ENCODE data around the gene TARDBP.
A peak's percentile ranks its signal among the peaks of the same experiment; 100 is the strongest.

The TARDBP gene

DNA sequence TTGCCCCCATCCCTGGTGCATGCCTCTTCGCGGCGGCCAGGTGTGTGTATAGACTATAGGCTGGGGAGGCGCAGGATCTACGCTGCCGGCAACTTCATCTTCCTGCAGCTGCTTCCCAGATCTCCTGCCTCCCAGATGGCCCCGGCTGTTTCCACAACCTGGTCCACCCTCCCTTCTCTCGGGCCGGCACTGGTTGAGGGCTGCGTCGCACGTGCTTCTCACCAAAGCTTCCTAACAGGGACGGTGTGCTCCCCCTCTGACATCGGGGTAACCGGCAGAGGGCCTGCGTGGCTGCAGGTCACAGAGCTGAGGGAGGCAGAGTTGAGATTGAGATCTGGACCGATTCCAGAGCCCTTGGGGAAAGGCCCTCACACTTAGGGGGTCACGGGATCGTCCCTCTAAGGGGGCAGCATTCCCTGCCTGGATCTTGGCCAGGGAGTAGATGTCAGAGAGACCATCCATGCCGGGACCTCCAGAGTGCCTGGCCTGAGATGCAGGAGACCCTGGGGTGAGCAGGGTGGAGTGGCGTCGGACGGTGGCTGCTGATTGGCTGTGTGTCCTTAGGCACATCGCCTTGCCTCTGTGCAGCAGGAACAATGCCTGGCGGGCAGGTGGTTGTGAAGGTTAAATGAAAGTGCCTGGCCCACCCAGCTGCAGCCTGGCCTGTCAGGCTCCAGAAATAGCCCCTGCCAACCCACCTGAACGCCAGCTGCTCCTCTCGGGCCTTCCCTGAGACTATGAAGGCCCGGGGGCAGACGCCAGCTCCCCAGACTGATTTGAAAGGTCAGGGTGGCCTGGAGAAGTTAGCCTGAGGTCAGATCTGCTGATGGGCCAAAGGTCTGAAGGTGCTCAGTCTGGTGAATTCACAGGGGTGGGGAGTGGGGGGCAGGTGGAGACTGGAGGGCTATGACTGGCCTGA lies 40.6 kb downstream of the TARDBP start:
- H3K9me3 ChIP-seq (replicated peaks in 1 of 11): no peaks in the 10 kb centered on the region
- no peak overlapping the region for H3K27ac ChIP-seq
- H3K9ac ChIP-seq: no peak overlapping the region
- no peak for TF ChIP-seq Cebpa-rat (IDR thresholded peaks at IDR 0.05)
- peaks cover 0 to 65% (median 48%) of the 10 kb centered on the region in 11 experiments; a peak in 18 of 22 replicates for H4K20me1 ChIP-seq
- H3K36me3 ChIP-seq: peaks cover 15 to 49% (median 39%) of the 10 kb centered on the region in 11 experiments; a peak in 21 of 22 replicates
- H3K4me2 ChIP-seq: peak overlapping the region in 6 of 11 experiments; percentile 1 to 42 (median 21); a peak in 7 of 22 replicates
- peaks cover 0 to 38% (median 26%) of the 10 kb centered on the region in 10 experiments; a peak in 18 of 20 replicates for H3K4me1 ChIP-seq
- H3K4me3 ChIP-seq: no peak overlapping the region
- H3K27me3 ChIP-seq: no peaks in the 10 kb centered on the region

DNA sequence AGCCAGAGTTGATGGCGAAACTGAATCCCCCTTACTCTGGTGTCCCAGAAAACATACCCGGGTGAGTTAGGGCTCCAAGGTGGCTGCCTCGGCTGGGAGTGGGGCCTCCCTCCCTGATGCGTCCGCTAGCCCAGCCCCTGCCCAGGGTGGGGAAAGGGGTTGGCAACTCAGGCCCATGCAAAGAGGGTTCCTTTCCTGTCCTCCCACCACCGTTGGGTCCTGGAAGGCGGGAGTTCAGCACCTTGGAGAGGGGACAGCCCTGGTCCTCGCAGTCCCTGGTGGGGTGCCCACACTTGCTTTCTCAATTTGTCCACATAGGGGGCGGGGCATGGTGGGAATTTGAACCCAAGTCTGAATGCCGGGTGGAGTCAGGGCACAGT lies 41.3 kb downstream of the TARDBP start:
- peaks cover 0 to 72% (median 52%) of the 10 kb centered on the region in 11 experiments; a peak in 18 of 22 replicates for H4K20me1 ChIP-seq
- no peak for TF ChIP-seq Cebpa-rat (IDR thresholded peaks at IDR 0.05)
- no peak overlapping the region for H3K27ac ChIP-seq
- H3K4me3 ChIP-seq: no peak overlapping the region
- peaks cover 15 to 55% (median 46%) of the 10 kb centered on the region in 11 experiments; a peak in 21 of 22 replicates for H3K36me3 ChIP-seq
- no peak overlapping the region for H3K9ac ChIP-seq
- H3K4me1 ChIP-seq: peaks cover 6 to 44% (median 33%) of the 10 kb centered on the region in 10 experiments
- peak overlapping the region in 2 of 11 experiments; percentile 1 to 23; a peak in 4 of 22 replicates for H3K4me2 ChIP-seq
- H3K27me3 ChIP-seq: no peaks in the 10 kb centered on the region
- no peaks in the 10 kb centered on the region for H3K9me3 ChIP-seq (replicated peaks in 1 of 11)

DNA sequence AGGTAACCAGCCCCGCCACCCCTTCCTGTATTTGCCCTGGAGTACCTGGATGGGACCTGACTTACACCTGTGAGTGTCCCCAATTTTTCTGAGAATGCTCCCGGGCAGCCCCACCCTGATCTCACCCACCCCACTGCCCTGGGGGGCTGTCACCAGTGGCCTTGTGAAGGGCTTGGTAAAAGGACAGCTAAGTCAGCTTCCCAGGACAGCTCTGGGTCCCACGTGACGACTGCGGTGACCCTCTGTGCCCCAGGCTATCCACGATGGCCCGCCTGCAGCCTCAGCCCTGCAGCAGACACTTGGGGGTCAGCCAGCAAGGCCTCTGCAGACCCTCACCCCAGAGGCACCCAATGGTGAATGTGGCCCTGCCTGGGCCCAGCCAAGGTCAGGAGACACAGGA lies 41.7 kb downstream of the TARDBP start:
- TF ChIP-seq Cebpa-rat (IDR thresholded peaks at IDR 0.05): no peak
- Histone ChIP-seq H3K4me3 (no peak overlapping the region), H3K36me3 (peaks cover 15 to 60% (median 50%) of the 10 kb centered on the region in 11 experiments; a peak in 21 of 22 replicates), H3K4me1 (peaks cover 10 to 48% (median 36%) of the 10 kb centered on the region in 10 experiments), H3K9me3 (replicated peaks in 1 of 11) (no peaks in the 10 kb centered on the region), H3K4me2 (no peak overlapping the region), H4K20me1 (peaks cover 0 to 76% (median 56%) of the 10 kb centered on the region in 11 experiments; a peak in 18 of 22 replicates), H3K9ac (no peak overlapping the region), H3K27me3 (no peaks in the 10 kb centered on the region), H3K27ac (no peak overlapping the region)

DNA sequence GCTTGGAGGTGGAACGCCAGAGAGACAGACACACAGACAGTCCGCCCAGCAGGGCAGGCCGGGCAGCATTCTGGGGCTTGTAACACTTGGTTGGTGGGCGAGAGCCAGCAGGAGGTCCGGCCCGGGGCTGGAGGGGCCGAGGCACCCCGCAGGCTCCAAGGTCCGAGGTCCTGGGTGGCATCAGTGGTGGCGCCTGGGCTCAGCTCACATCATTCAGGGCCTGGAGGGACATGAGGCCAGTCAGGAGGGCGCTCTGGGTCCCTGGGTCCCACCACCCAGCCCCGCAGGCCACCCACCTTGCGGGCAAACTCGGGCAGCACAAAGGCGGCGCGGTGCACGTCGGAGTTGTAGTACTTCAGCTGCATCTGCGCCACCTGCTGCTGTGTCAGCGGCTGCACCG lies 42.2 kb downstream of the TARDBP start:
- H3K27me3 ChIP-seq: no peaks in the 10 kb centered on the region
- no peak overlapping the region for H3K27ac ChIP-seq
- no peaks in the 10 kb centered on the region for H3K9me3 ChIP-seq (replicated peaks in 1 of 11)
- TF ChIP-seq Cebpa-rat (IDR thresholded peaks at IDR 0.05): no peak
- peaks cover 15 to 60% (median 50%) of the 10 kb centered on the region in 11 experiments; a peak in 21 of 22 replicates for H3K36me3 ChIP-seq
- peaks cover 11 to 48% (median 36%) of the 10 kb centered on the region in 10 experiments for H3K4me1 ChIP-seq
- peaks cover 0 to 79% (median 56%) of the 10 kb centered on the region in 11 experiments; a peak in 18 of 22 replicates for H4K20me1 ChIP-seq
- H3K4me2 ChIP-seq: no peak overlapping the region
- no peak overlapping the region for H3K9ac ChIP-seq
- no peak overlapping the region for H3K4me3 ChIP-seq

DNA sequence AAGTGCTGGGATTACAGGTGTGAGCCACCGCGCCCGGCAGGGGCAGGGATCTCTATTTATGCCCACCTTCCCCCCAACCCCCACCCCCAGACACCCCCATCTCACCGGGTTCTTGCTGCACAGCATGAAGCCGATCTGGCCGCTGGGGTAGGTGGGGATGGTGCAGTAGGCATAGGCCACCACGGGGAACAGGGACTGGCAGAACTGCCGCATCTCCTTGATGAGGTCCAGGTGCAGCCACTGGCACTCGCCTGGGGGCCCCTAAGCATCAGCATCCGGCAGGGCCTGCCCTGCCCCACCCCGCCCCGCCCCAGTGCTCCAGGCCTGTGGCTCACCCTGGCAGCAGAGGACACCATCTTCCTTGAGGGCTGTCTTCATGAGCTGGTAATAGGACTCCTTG lies 43.2 kb downstream of the TARDBP start:
- no peak for TF ChIP-seq Cebpa-rat (IDR thresholded peaks at IDR 0.05)
- H3K36me3 ChIP-seq: peaks cover 15 to 60% (median 50%) of the 10 kb centered on the region in 11 experiments; a peak in 21 of 22 replicates

DNA sequence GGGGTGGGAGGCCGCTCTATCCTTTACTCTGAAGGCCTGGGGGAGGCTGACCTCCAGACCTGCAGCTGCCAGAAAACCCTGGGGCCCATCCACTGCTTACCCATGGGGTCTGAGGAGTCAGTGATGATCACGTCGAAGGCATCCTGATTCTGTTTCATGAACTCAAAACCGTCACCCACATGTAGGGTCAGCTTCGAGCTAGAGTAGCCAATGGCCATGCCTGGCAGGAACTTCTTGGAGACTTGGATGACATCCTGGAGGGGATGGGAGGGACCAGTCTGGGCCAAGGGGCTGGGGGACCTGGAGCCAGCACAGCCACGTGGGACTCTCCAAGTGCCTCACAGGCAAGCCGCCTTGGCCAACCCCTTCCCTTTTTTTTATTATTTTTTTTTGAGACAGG lies 44.0 kb downstream of the TARDBP start:
- peaks cover 20 to 58% (median 46%) of the 10 kb centered on the region in 10 experiments for H3K4me1 ChIP-seq
- H3K4me3 ChIP-seq: no peak overlapping the region
- no peaks in the 10 kb centered on the region for H3K9me3 ChIP-seq (replicated peaks in 1 of 11)
- H4K20me1 ChIP-seq: peaks cover 0 to 78% (median 56%) of the 10 kb centered on the region in 11 experiments; a peak in 18 of 22 replicates
- TF ChIP-seq Cebpa-rat (IDR thresholded peaks at IDR 0.05): no peak
- H3K4me2 ChIP-seq: no peak overlapping the region
- no peaks in the 10 kb centered on the region for H3K27me3 ChIP-seq
- H3K9ac ChIP-seq: peak overlapping the region in 4 of 11 experiments; percentile 10 to 88 (median 26); a peak in 3 of 22 replicates
- H3K27ac ChIP-seq: no peak overlapping the region
- peaks cover 15 to 63% (median 52%) of the 10 kb centered on the region in 11 experiments; a peak in 21 of 22 replicates for H3K36me3 ChIP-seq

More for the DNA sequence above, 43.2 kb downstream of the TARDBP start:
- Histone ChIP-seq H3K4me2 (no peak overlapping the region), H4K20me1 (peaks cover 0 to 79% (median 56%) of the 10 kb centered on the region in 11 experiments; a peak in 18 of 22 replicates), H3K9me3 (replicated peaks in 1 of 11) (no peaks in the 10 kb centered on the region), H3K9ac (no peak overlapping the region), H3K27me3 (no peaks in the 10 kb centered on the region), H3K4me3 (no peak overlapping the region), H3K27ac (no peak overlapping the region), H3K4me1 (peaks cover 11 to 50% (median 39%) of the 10 kb centered on the region in 10 experiments)

DNA sequence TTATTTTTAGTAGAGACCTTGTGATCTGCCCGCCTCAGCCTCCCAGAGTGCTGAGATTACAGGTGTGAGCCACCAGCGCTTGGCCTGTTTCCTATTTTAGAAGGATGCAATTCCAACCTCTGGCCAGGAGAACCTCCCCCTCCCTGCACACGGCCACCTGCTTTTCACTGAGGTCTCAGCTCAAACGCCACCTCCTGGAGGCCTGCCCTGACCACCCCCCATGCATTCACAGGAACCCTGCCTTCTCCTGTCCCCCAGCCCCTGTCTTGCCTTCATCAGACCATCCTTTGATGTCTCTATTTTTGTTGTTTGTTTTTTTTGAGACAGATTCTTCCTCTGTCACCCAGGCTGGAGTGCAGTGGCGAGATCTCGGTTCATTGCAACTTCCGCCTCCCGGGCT lies 45.0 kb downstream of the TARDBP start:
- no peak for TF ChIP-seq Cebpa-rat (IDR thresholded peaks at IDR 0.05)
- peak overlapping the region in 7 of 11 experiments; percentile 90 to 99 (median 97); a peak in 4 of 22 replicates for H3K4me2 ChIP-seq

DNA sequence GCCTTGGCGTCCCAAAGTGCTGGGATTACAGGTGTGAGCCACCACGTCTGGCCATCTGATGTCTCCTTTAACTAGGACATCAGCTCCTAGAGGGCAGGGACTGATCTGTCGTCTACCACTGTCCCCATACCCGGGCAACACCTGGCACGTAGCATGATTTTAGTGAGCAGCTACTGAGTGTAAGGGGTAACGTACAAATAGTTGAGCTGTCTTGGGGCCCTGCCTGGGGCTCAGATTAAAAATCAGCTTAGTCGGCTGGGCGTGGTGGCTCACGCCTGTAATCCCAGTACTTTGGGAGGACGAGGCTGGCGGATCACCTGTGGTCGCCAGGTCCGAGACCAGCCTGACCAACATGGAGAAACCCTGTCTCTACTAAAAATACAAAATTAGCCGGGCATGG lies 45.6 kb downstream of the TARDBP start:
- H3K4me2 ChIP-seq: peak overlapping the region in 10 of 11 experiments; percentile 90 to 99 (median 96); a peak in 19 of 22 replicates
- no peak for TF ChIP-seq Cebpa-rat (IDR thresholded peaks at IDR 0.05)

More for the DNA sequence above, 45.0 kb downstream of the TARDBP start:
- H3K4me3 ChIP-seq: no peak overlapping the region
- peak overlapping the region in 8 of 11 experiments; percentile 21 to 99 (median 91); a peak in 8 of 22 replicates for H3K9ac ChIP-seq
- H3K36me3 ChIP-seq: peaks cover 15 to 71% (median 57%) of the 10 kb centered on the region in 11 experiments; a peak in 21 of 22 replicates
- H3K4me1 ChIP-seq: peaks cover 22 to 54% (median 41%) of the 10 kb centered on the region in 10 experiments
- peaks cover 0 to 69% (median 51%) of the 10 kb centered on the region in 11 experiments; a peak in 18 of 22 replicates for H4K20me1 ChIP-seq
- H3K27ac ChIP-seq: no peak overlapping the region
- no peaks in the 10 kb centered on the region for H3K9me3 ChIP-seq (replicated peaks in 1 of 11)
- no peaks in the 10 kb centered on the region for H3K27me3 ChIP-seq

More for the DNA sequence above, 45.6 kb downstream of the TARDBP start:
- Histone ChIP-seq H3K36me3 (peaks cover 15 to 76% (median 60%) of the 10 kb centered on the region in 11 experiments; a peak in 21 of 22 replicates), H3K4me3 (peak overlapping the region in 8 of 10 experiments; percentile 90 to 100 (median 100); a peak in 13 of 20 replicates), H3K9me3 (replicated peaks in 1 of 11) (no peaks in the 10 kb centered on the region), H3K27me3 (no peaks in the 10 kb centered on the region), H3K9ac (peak overlapping the region; percentile 21 to 99 (median 93); a peak in 16 of 22 replicates), H4K20me1 (peaks cover 0 to 64% (median 46%) of the 10 kb centered on the region in 11 experiments; a peak in 18 of 22 replicates), H3K27ac (0 out of 22 replicates have a peak overlapping the region, but pooled peaks of 1 of the 11 experiments have one; percentile 93), H3K4me1 (peaks cover 22 to 49% (median 36%) of the 10 kb centered on the region in 10 experiments)
